OCI-LY1 (cell line): ENCODE results near the gene TRRAP.

Source experiments
- EZH2 ChIP-seq: fragments of 200-600 bp; sonication (generic), shearing (Covaris generic); IDR thresholded peaks from 2 replicates; pipeline ENCODE4 v1.8.0; 2017; ENCODE audit warnings: borderline replicate concordance, mixed run types, mild to moderate bottlenecking, antibody characterized with exemption, low read length, moderate library complexity, mixed read lengths
- TF ChIP-seq, protein P1 (sequence below): fragments of 200-600 bp; sonication (generic), shearing (Covaris generic); IDR thresholded peaks from 2 replicates; pipeline ENCODE4 v1.5.1; 2017; ENCODE audit warnings: mild to moderate bottlenecking, antibody characterized with exemption, low read length, moderate library complexity, mixed read lengths

- TF ChIP-seq, protein P1, sequence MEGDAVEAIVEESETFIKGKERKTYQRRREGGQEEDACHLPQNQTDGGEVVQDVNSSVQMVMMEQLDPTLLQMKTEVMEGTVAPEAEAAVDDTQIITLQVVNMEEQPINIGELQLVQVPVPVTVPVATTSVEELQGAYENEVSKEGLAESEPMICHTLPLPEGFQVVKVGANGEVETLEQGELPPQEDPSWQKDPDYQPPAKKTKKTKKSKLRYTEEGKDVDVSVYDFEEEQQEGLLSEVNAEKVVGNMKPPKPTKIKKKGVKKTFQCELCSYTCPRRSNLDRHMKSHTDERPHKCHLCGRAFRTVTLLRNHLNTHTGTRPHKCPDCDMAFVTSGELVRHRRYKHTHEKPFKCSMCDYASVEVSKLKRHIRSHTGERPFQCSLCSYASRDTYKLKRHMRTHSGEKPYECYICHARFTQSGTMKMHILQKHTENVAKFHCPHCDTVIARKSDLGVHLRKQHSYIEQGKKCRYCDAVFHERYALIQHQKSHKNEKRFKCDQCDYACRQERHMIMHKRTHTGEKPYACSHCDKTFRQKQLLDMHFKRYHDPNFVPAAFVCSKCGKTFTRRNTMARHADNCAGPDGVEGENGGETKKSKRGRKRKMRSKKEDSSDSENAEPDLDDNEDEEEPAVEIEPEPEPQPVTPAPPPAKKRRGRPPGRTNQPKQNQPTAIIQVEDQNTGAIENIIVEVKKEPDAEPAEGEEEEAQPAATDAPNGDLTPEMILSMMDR = no peak
- TF ChIP-seq EZH2 = no peak
Measured at GRCh38 chr7:98833022-98833421, 45.3 kb upstream of the TRRAP start.
